Endothelial cell of umbilical vein (primary cell): ENCODE data around the gene PRKACB. TPM values are rescaled to one million over a fixed set of nuclear protein-coding genes. Genes with fewer than 3 reads are reported as not detected.

Source experiments
- BruUV-seq: library from RNA; stranded (reverse); fragments of 400-500 nt; replicated peaks from 2 replicates; lab custom pipeline; 2021; lab: Mats Ljungman, UMichigan
- CTCF ChIA-PET: fragments of 300-600, 350-600 bp; sonication (Branson Sonifier 250); formaldehyde crosslinking; loops from one replicate; lab custom pipeline; 2021; ENCODE audit warnings: antibody characterized with exemption, inconsistent platforms; lab: Charles Lee
- POLR2A ChIA-PET: fragments of 300-600, 350-600 bp; sonication (Branson Sonifier 250); formaldehyde crosslinking; loops from one replicate; lab custom pipeline; 2021; ENCODE audit warnings: antibody characterized with exemption, inconsistent platforms; lab: Charles Lee
- DNase-seq: peaks from one replicate; pipeline ENCODE4 v3.0.0-alpha.2; 2011; ENCODE audit warnings: low read depth, low spot score
- FAIRE-seq: peaks from 2 replicates; lab custom pipeline; 2011; peaks lifted over from hg19 to GRCh38; lab: Jason Lieb, UNC
- H2AFZ ChIP-seq: 2 replicates; pipeline ENCODE4 v1.6.0; 2012; ENCODE audit warnings: low read depth, low read length, control low read depth, inconsistent platforms
- H3K27ac ChIP-seq: 2 replicates; pipeline ENCODE4 v1.5.1; 2011; ENCODE audit warnings: low read depth, mild to moderate bottlenecking, control low read depth, low read length, moderate library complexity; ENCODE audit not compliant: insufficient read depth
- H3K27me3 ChIP-seq, 2 experiments: 2 replicates each; pipeline versions ENCODE4 v1.6.0 to v1.6.1; 2011; ENCODE audit warnings: low read length in 2 of 2, mixed read lengths in 1 of 2; ENCODE audit not compliant: control insufficient read depth in 2 of 2, insufficient read depth in 2 of 2
- H3K36me3 ChIP-seq, 2 experiments: 2 replicates in 1 of 2; 3 replicates in 1 of 2; pipeline ENCODE4 v1.5.1; 2011; ENCODE audit warnings: low read length in 2 of 2, mild to moderate bottlenecking in 1 of 2, moderate library complexity in 1 of 2; ENCODE audit not compliant: control insufficient read depth in 2 of 2, insufficient read depth in 2 of 2; ENCODE audit errors: extremely low read depth in 1 of 2
- H3K4me1 ChIP-seq: 3 replicates; pipeline ENCODE4 v1.5.1; 2011; ENCODE audit warnings: mild to moderate bottlenecking, low read length; ENCODE audit not compliant: control insufficient read depth, insufficient read depth; ENCODE audit errors: extremely low read depth
- H3K4me2 ChIP-seq: 2 replicates; pipeline ENCODE4 v1.6.1; 2011; ENCODE audit warnings: low read length, control low read depth, mixed read lengths; ENCODE audit not compliant: insufficient read depth
- H3K4me3 ChIP-seq, 3 experiments: fragments of 200-600 bp in 1 of 3; sonication (generic), shearing (Covaris generic) in 1 of 3; replicated peaks in 1 of 3; 2 replicates each; pipeline ENCODE4 v1.5.1; 2011 to 2016; ENCODE audit warnings: control low read depth in 3 of 3, low read length in 3 of 3, mild to moderate bottlenecking in 2 of 3, inconsistent platforms in 1 of 3, low read depth in 1 of 3, moderate library complexity in 1 of 3; ENCODE audit not compliant: insufficient read depth in 1 of 3
- H3K79me2 ChIP-seq: 2 replicates; pipeline ENCODE4 v1.6.0; 2012; ENCODE audit warnings: low read length, inconsistent platforms; ENCODE audit not compliant: control insufficient read depth, insufficient read depth
- H3K9ac ChIP-seq: replicated peaks from 2 replicates; pipeline ENCODE3; 2011; ENCODE audit warnings: low read length, control low read depth; ENCODE audit not compliant: insufficient read depth; ENCODE audit errors: extremely low read depth
- H3K9me1 ChIP-seq: replicated peaks from 3 replicates; pipeline ENCODE4 v1.6.0; 2011; ENCODE audit warnings: mild to moderate bottlenecking, low read length; ENCODE audit not compliant: control insufficient read depth, insufficient read depth; ENCODE audit errors: extremely low read depth
- H3K9me3 ChIP-seq: replicated peaks from 2 replicates; pipeline ENCODE4 v1.5.1; 2012; ENCODE audit warnings: low read length, inconsistent platforms; ENCODE audit not compliant: control insufficient read depth, insufficient read depth
- H4K20me1 ChIP-seq: replicated peaks from 2 replicates; pipeline ENCODE3; 2011; ENCODE audit warnings: mild to moderate bottlenecking, low read length; ENCODE audit not compliant: control insufficient read depth, insufficient read depth; ENCODE audit errors: extremely low read depth
- CTCF ChIP-seq, 2 donors: IDR thresholded peaks; 1 replicate in 1 of 2; 2 replicates in 1 of 2; pipeline ENCODE4 v1.5.1; 2011; ENCODE audit warnings: low read length in 2 of 2, mild to moderate bottlenecking in 2 of 2, moderate library complexity in 2 of 2, control low read depth in 1 of 2, inconsistent platforms in 1 of 2, low read depth in 1 of 2; ENCODE audit not compliant: insufficient read depth in 1 of 2; ENCODE audit errors: extremely low read depth in 1 of 2
- EZH2 ChIP-seq: IDR thresholded peaks from 2 replicates; pipeline ENCODE4 v1.6.1; 2012; ENCODE audit warnings: borderline replicate concordance, low read depth, mild to moderate bottlenecking, moderate library complexity, low read length, inconsistent platforms; ENCODE audit not compliant: severe bottlenecking
- FOS ChIP-seq: IDR thresholded peaks from 2 replicates; pipeline ENCODE4 v1.6.1; 2011; ENCODE audit warnings: mild to moderate bottlenecking, low read length, moderate library complexity, borderline replicate concordance; ENCODE audit not compliant: insufficient read depth
- GATA2 ChIP-seq: IDR thresholded peaks from 2 replicates; pipeline ENCODE4 v1.7.0; 2011; ENCODE audit warnings: low read depth, mild to moderate bottlenecking, moderate library complexity, mixed read lengths, low read length; ENCODE audit not compliant: insufficient read length, insufficient read depth
- JUN ChIP-seq: IDR thresholded peaks from 2 replicates; pipeline ENCODE4 v1.6.1; 2011; ENCODE audit warnings: borderline replicate concordance, low read depth; ENCODE audit not compliant: insufficient read length, insufficient read depth
- MAX ChIP-seq: IDR thresholded peaks from 2 replicates; pipeline ENCODE4 v1.6.1; 2011; ENCODE audit not compliant: insufficient read depth, insufficient read length
- MYC ChIP-seq: IDR thresholded peaks from one replicate; pipeline ENCODE4 v1.6.1; 2011; ENCODE audit warnings: mild to moderate bottlenecking, low read depth, low read length
- POLR2A ChIP-seq: IDR thresholded peaks from 2 replicates; pipeline ENCODE4 v1.6.1; 2012; ENCODE audit warnings: low read depth, mild to moderate bottlenecking, control low read depth, low read length
- POLR2AphosphoS5 ChIP-seq: IDR thresholded peaks from 2 replicates; pipeline ENCODE4 v1.6.1; 2012; ENCODE audit warnings: low read depth, mild to moderate bottlenecking, control low read depth, low read length, moderate library complexity; ENCODE audit not compliant: insufficient read depth
- dilution Hi-C: fragments of 300-500 bp; cut with MboI; formaldehyde crosslinking; loops from one replicate; pipeline ENCODE4 v1.15.0; 2019; ENCODE audit warnings: low sequenced_read_pairs; ENCODE audit not compliant: extremely low pct_ligation_motif_present
- intact Hi-C: fragments of 100-400 bp; cut with micrococcal nuclease; formaldehyde crosslinking; loops from one replicate; pipeline ENCODE4 v1.10.0; 2022
- polyA plus RNA-seq, 4 experiments: library from polyadenylated mRNA; depleted of rRNA in 3 of 4; stranded (reverse) in 3 of 4; unstranded in 1 of 4; fragments of >200 nt; gene quantifications; 2 replicates each; pipeline versions ENCODE4 v1.2.1 to v1.2.3, GENCODE V29; 2011 to 2012; ENCODE audit warnings: missing spikeins in 1 of 4
- total RNA-seq: library from RNA; stranded (reverse); gene quantifications from 2 replicates; pipeline ENCODE4 v1.2.3, GENCODE V29; 2021

PRKACB gene
- total and polyA plus RNA-seq, 2 donors (not counting 3 experiments of a cell fraction or from before 2014, with no cell fraction given): 19.1 to 77.5 TPM

- Histone ChIP-seq H2AFZ (no peak overlapping the region), H3K9ac (no peak overlapping the region), H4K20me1 (no peaks in the 10 kb centered on the region), H3K36me3 (no peaks in the 10 kb centered on the region), H3K4me3 (no peak overlapping the region), H3K79me2 (no peaks in the 10 kb centered on the region), H3K9me3 (no peaks in the 10 kb centered on the region), H3K27ac (no peak overlapping the region), H3K27me3 (no peaks in the 10 kb centered on the region), H3K4me1 (peaks cover 8% of the 10 kb centered on the region), H3K4me2 (no peak overlapping the region), H3K9me1 (peaks cover 4% of the 10 kb centered on the region)
- no TSS peak for BruUV-seq
- dilution Hi-C loops (no loop called here), intact Hi-C loops (no loop called here)
- no peak for TF ChIP-seq POLR2AphosphoS5
- TF ChIP-seq GATA2: no peak
- no peak for TF ChIP-seq MYC
- no peak for TF ChIP-seq MAX
- DNase-seq (no peak), FAIRE-seq (no peak)
- ChIA-PET CTCF (no interaction called here), POLR2A (no interaction called here)
Measured at GRCh38 chr1:84107955-84108354, 36.1 kb upstream of the PRKACB start.

- H3K9me1 ChIP-seq: peaks cover 4% of the 10 kb centered on the region
- ChIA-PET CTCF (no interaction called here), POLR2A (no interaction called here)
- H3K9me3 ChIP-seq: no peaks in the 10 kb centered on the region
- no peak overlapping the region for H3K4me2 ChIP-seq
- DNase-seq (no peak), FAIRE-seq (no peak)
- no peak overlapping the region for H3K27ac ChIP-seq
- no peaks in the 10 kb centered on the region for H3K27me3 ChIP-seq
- no peaks in the 10 kb centered on the region for H4K20me1 ChIP-seq
- BruUV-seq: no TSS peak
- TF ChIP-seq EZH2: no peak
- no peak for TF ChIP-seq JUN
- TF ChIP-seq MAX: no peak
- no peak for TF ChIP-seq FOS
- TF ChIP-seq CTCF (IDR thresholded peaks at IDR 0.05; ENCODE audit: extremely low read depth in 1 of 2, insufficient read depth in 1 of 2, low read depth in 1 of 2, low read length in 2 of 2): no peak
- no peak for TF ChIP-seq POLR2A
- TF ChIP-seq MYC: no peak
- TF ChIP-seq POLR2AphosphoS5: no peak
- no peak for TF ChIP-seq GATA2
- H3K79me2 ChIP-seq: no peaks in the 10 kb centered on the region
- no peaks in the 10 kb centered on the region for H3K4me1 ChIP-seq
- no peak overlapping the region for H3K4me3 ChIP-seq
- H3K9ac ChIP-seq: no peak overlapping the region
- no peak overlapping the region for H2AFZ ChIP-seq
- no peaks in the 10 kb centered on the region for H3K36me3 ChIP-seq
- intact Hi-C loops: no loop called here
- dilution Hi-C loops: no loop called here
Measured at GRCh38 chr1:84108900-84109578, 35.0 kb upstream of the PRKACB start.
